HEK293 (cell line): ENCODE data around the gene SNX6.

ENCODE experiments used
- CTCF ChIA-PET: fragments of 350-600 bp; formaldehyde crosslinking; extraction: SDS; loops from one replicate; lab custom pipeline; 2021; ENCODE audit warnings: antibody characterized with exemption; lab: Yijun Ruan, JAX
- POLR2A ChIA-PET: fragments of 300-600 bp; formaldehyde crosslinking; extraction: SDS; loops from one replicate; lab custom pipeline; 2020; ENCODE audit warnings: antibody characterized with exemption, inconsistent platforms; lab: Yijun Ruan, JAX
- H3K27ac ChIP-seq: fragments of 200-500 bp; sonication (Bioruptor generic); 2 replicates; pipeline ENCODE4 v1.5.1; 2014; ENCODE audit warnings: low read depth, low read length, control low read depth, inconsistent platforms; ENCODE audit errors: extremely low read depth
- H3K36me3 ChIP-seq, 2 experiments: fragments of 200-500 bp in 1 of 2; sonication (Bioruptor generic) in 1 of 2; 1 replicate in 1 of 2; 2 replicates in 1 of 2; pipeline ENCODE4 v1.5.1; 2014 to 2017; ENCODE audit warnings: inconsistent platforms in 2 of 2, low read length in 2 of 2; ENCODE audit not compliant: control insufficient read depth in 2 of 2, insufficient read depth in 1 of 2
- H3K4me1 ChIP-seq: fragments of 200-500 bp; sonication (Bioruptor generic); 2 replicates; pipeline ENCODE4 v1.5.1; 2014; ENCODE audit warnings: mild to moderate bottlenecking, low read length, inconsistent platforms; ENCODE audit not compliant: control insufficient read depth, insufficient read depth
- H3K4me3 ChIP-seq: 2 replicates; pipeline ENCODE4 v1.5.1; 2011; ENCODE audit warnings: low read depth, mild to moderate bottlenecking, control low read depth, low read length, moderate library complexity
- H3K9me3 ChIP-seq: fragments of 200-500 bp; sonication (Bioruptor generic); 2 replicates; pipeline ENCODE4 v1.5.1; 2014; ENCODE audit warnings: low read depth, low read length, inconsistent platforms; ENCODE audit not compliant: control insufficient read depth, insufficient read depth
- GLI4 ChIP-seq: fragments of 450-650 bp; formaldehyde crosslinking; IDR thresholded peaks from 2 replicates; pipeline ENCODE4 v1.5.1; 2016; ENCODE audit warnings: missing biosample characterization, missing genetic modification characterization
- GLIS1 ChIP-seq: fragments of 450-650 bp; formaldehyde crosslinking; IDR thresholded peaks from 2 replicates; pipeline ENCODE4 v1.5.1; 2016; ENCODE audit warnings: missing biosample characterization, missing genetic modification characterization
- KLF9 ChIP-seq: fragments of 450-650 bp; formaldehyde crosslinking; IDR thresholded peaks from 2 replicates; pipeline ENCODE4 v1.5.1; 2016; ENCODE audit warnings: missing biosample characterization, missing genetic modification characterization, low read depth
- OSR2 ChIP-seq: fragments of 450-650 bp; formaldehyde crosslinking; IDR thresholded peaks from 2 replicates; pipeline ENCODE4 v1.5.1; 2016; ENCODE audit warnings: missing biosample characterization, missing genetic modification characterization
- WT1 ChIP-seq: fragments of 450-650 bp; formaldehyde crosslinking; IDR thresholded peaks from 2 replicates; pipeline ENCODE4 v1.5.1; 2016; ENCODE audit warnings: missing biosample characterization, missing genetic modification characterization
- ZBTB8A ChIP-seq: fragments of 450-650 bp; formaldehyde crosslinking; IDR thresholded peaks from 2 replicates; pipeline ENCODE4 v1.5.1; 2016; ENCODE audit warnings: missing biosample characterization, missing genetic modification characterization
- ZEB2 ChIP-seq: fragments of 450-650 bp; formaldehyde crosslinking; IDR thresholded peaks from 2 replicates; pipeline ENCODE4 v1.5.1; 2016; ENCODE audit warnings: missing biosample characterization, missing genetic modification characterization
- ZIC2 ChIP-seq: fragments of 450-650 bp; formaldehyde crosslinking; IDR thresholded peaks from 2 replicates; pipeline ENCODE4 v1.5.1; 2016; ENCODE audit warnings: missing biosample characterization, missing genetic modification characterization
- ZNF10 ChIP-seq: fragments of 450-650 bp; formaldehyde crosslinking; IDR thresholded peaks from 2 replicates; pipeline ENCODE4 v1.5.1; 2017; ENCODE audit warnings: missing biosample characterization, missing genetic modification characterization
- ZNF114 ChIP-seq: fragments of 450-650 bp; formaldehyde crosslinking; IDR thresholded peaks from 2 replicates; pipeline ENCODE4 v1.5.0; 2017; ENCODE audit warnings: missing biosample characterization, missing genetic modification characterization
- ZNF175 ChIP-seq: fragments of 450-650 bp; formaldehyde crosslinking; IDR thresholded peaks from 2 replicates; pipeline ENCODE4 v1.5.1; 2016; ENCODE audit warnings: missing biosample characterization, missing genetic modification characterization
- ZNF184 ChIP-seq: fragments of 450-650 bp; IDR thresholded peaks from 2 replicates; pipeline ENCODE4 v1.5.1; 2018; ENCODE audit warnings: missing biosample characterization, mild to moderate bottlenecking, missing genetic modification characterization
- ZNF19 ChIP-seq: fragments of 450-650 bp; formaldehyde crosslinking; IDR thresholded peaks from 2 replicates; pipeline ENCODE4; 2016; ENCODE audit warnings: missing biosample characterization, missing genetic modification characterization, low read depth
- ZNF2 ChIP-seq: fragments of 450-650 bp; formaldehyde crosslinking; IDR thresholded peaks from 2 replicates; pipeline ENCODE4 v1.5.1; 2016; ENCODE audit warnings: missing biosample characterization, missing genetic modification characterization
- ZNF341 ChIP-seq: fragments of 450-650 bp; formaldehyde crosslinking; IDR thresholded peaks from 2 replicates; pipeline ENCODE4; 2016; ENCODE audit warnings: low read depth, missing biosample characterization, missing genetic modification characterization
- ZNF473 ChIP-seq: fragments of 450-650 bp; formaldehyde crosslinking; IDR thresholded peaks from 2 replicates; pipeline ENCODE4 v1.5.1; 2017; ENCODE audit warnings: missing biosample characterization, missing genetic modification characterization
- ZNF626 ChIP-seq: fragments of 450-650 bp; sonication (Bioruptor Pico); formaldehyde crosslinking; IDR thresholded peaks from 2 replicates; pipeline ENCODE4 v1.5.1; 2018; ENCODE audit warnings: missing biosample characterization, missing genetic modification characterization, inconsistent platforms
- ZNF629 ChIP-seq: fragments of 450-650 bp; formaldehyde crosslinking; IDR thresholded peaks from 2 replicates; pipeline ENCODE4 v1.5.1; 2017; ENCODE audit warnings: missing biosample characterization, missing genetic modification characterization
- ZNF654 ChIP-seq: fragments of 450-650 bp; formaldehyde crosslinking; IDR thresholded peaks from 2 replicates; pipeline ENCODE4 v1.5.1; 2016; ENCODE audit warnings: low read depth, missing biosample characterization, missing genetic modification characterization
- ZNF701 ChIP-seq: fragments of 450-650 bp; formaldehyde crosslinking; IDR thresholded peaks from 2 replicates; pipeline ENCODE4 v1.5.1; 2016; ENCODE audit warnings: missing biosample characterization, missing genetic modification characterization
- ZNF776 ChIP-seq: fragments of 450-650 bp; formaldehyde crosslinking; IDR thresholded peaks from 2 replicates; pipeline ENCODE4 v1.5.0; 2017; ENCODE audit warnings: missing biosample characterization, missing genetic modification characterization, borderline replicate concordance
- ZNF830 ChIP-seq: fragments of 450-650 bp; IDR thresholded peaks from 2 replicates; pipeline ENCODE4 v1.5.0; 2018; ENCODE audit warnings: missing biosample characterization, missing genetic modification characterization, low read depth, mild to moderate bottlenecking, moderate library complexity
- TF ChIP-seq, protein P1 (sequence below): fragments of 450-650 bp; formaldehyde crosslinking; IDR thresholded peaks from 2 replicates; pipeline ENCODE4 v1.5.1; 2017; ENCODE audit warnings: missing biosample characterization, missing genetic modification characterization
- TF ChIP-seq, protein P2 (sequence below): fragments of 450-650 bp; formaldehyde crosslinking; IDR thresholded peaks from 2 replicates; pipeline ENCODE4 v1.5.1; 2016; ENCODE audit warnings: missing biosample characterization, missing genetic modification characterization
- TF ChIP-seq, protein P3 (sequence below): fragments of 450-650 bp; formaldehyde crosslinking; conservative IDR thresholded peaks from 2 replicates; pipeline ENCODE4 v1.5.1; 2016; ENCODE audit warnings: low read depth, missing biosample characterization, missing genetic modification characterization

Gene SNX6

DNA sequence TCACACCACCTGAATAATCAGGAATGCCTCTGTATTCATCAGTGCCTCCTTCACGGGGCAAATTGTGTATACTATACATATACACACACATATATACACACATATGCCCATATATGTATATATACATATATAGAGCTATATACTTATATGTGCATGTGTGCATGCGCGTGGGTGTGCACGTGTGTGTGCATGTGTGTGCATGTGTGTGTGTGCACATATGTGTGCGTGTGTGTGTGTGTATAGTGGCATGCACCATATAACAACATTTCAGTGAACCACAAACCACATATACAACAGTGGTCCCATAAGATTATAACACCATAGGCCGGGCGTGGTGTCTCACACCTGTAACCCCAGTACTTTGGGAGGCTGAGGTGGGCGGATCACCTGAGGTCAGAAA is 48.8 kb upstream of the SNX6 start:
- Histone ChIP-seq H3K27ac (no peak overlapping the region), H3K9me3 (no peaks in the 10 kb centered on the region), H3K4me1 (peaks cover 11% of the 10 kb centered on the region; the same call in 1 of the 2 replicates), H3K36me3 (no peaks in the 10 kb centered on the region), H3K4me3 (no peak overlapping the region)
- ChIA-PET CTCF (no interaction called here), POLR2A (no interaction called here)
- TF ChIP-seq, protein P1, sequence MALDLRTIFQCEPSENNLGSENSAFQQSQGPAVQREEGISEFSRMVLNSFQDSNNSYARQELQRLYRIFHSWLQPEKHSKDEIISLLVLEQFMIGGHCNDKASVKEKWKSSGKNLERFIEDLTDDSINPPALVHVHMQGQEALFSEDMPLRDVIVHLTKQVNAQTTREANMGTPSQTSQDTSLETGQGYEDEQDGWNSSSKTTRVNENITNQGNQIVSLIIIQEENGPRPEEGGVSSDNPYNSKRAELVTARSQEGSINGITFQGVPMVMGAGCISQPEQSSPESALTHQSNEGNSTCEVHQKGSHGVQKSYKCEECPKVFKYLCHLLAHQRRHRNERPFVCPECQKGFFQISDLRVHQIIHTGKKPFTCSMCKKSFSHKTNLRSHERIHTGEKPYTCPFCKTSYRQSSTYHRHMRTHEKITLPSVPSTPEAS (tag by site-specific recombination), result peak; percentile 85
- no peak for TF ChIP-seq ZEB2 (tag by site-specific recombination)

DNA sequence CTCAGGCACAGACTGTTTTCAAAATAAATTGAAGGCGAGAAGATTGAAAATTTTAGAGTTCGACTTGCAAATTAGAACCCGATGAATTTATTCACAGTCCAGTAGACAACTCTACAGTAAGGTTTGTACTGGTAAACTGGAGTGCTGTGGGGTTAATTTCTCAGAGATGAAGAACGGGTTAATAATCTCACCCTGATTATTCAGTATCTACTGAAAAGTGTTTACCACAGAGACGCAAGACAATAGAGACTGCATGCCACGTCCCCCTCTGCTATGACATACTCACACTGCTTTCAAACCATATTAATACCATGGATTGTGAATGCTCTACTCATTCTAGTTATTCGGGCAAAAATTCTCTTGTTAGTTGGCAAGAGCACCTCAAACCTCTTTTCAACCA is 48.4 kb upstream of the SNX6 start:
- Histone ChIP-seq H3K36me3 (no peaks in the 10 kb centered on the region), H3K4me3 (no peak overlapping the region), H3K4me1 (peaks cover 11% of the 10 kb centered on the region; the same call in 1 of the 2 replicates), H3K9me3 (no peaks in the 10 kb centered on the region), H3K27ac (no peak overlapping the region)
- TF ChIP-seq ZNF184, result no peak
- TF ChIP-seq, protein P2, sequence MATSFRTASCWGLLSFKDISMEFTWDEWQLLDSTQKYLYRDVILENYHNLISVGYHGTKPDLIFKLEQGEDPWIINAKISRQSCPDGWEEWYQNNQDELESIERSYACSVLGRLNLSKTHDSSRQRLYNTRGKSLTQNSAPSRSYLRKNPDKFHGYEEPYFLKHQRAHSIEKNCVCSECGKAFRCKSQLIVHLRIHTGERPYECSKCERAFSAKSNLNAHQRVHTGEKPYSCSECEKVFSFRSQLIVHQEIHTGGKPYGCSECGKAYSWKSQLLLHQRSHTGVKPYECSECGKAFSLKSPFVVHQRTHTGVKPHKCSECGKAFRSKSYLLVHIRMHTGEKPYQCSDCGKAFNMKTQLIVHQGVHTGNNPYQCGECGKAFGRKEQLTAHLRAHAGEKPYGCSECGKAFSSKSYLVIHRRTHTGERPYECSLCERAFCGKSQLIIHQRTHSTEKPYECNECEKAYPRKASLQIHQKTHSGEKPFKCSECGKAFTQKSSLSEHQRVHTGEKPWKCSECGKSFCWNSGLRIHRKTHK, result no peak
- TF ChIP-seq GLIS1, result no peak
- no peak for TF ChIP-seq ZBTB8A
- TF ChIP-seq ZNF830 (tag by site-specific recombination), result no peak
- TF ChIP-seq KLF9 (tag by site-specific recombination), result no peak
- TF ChIP-seq, protein P3, sequence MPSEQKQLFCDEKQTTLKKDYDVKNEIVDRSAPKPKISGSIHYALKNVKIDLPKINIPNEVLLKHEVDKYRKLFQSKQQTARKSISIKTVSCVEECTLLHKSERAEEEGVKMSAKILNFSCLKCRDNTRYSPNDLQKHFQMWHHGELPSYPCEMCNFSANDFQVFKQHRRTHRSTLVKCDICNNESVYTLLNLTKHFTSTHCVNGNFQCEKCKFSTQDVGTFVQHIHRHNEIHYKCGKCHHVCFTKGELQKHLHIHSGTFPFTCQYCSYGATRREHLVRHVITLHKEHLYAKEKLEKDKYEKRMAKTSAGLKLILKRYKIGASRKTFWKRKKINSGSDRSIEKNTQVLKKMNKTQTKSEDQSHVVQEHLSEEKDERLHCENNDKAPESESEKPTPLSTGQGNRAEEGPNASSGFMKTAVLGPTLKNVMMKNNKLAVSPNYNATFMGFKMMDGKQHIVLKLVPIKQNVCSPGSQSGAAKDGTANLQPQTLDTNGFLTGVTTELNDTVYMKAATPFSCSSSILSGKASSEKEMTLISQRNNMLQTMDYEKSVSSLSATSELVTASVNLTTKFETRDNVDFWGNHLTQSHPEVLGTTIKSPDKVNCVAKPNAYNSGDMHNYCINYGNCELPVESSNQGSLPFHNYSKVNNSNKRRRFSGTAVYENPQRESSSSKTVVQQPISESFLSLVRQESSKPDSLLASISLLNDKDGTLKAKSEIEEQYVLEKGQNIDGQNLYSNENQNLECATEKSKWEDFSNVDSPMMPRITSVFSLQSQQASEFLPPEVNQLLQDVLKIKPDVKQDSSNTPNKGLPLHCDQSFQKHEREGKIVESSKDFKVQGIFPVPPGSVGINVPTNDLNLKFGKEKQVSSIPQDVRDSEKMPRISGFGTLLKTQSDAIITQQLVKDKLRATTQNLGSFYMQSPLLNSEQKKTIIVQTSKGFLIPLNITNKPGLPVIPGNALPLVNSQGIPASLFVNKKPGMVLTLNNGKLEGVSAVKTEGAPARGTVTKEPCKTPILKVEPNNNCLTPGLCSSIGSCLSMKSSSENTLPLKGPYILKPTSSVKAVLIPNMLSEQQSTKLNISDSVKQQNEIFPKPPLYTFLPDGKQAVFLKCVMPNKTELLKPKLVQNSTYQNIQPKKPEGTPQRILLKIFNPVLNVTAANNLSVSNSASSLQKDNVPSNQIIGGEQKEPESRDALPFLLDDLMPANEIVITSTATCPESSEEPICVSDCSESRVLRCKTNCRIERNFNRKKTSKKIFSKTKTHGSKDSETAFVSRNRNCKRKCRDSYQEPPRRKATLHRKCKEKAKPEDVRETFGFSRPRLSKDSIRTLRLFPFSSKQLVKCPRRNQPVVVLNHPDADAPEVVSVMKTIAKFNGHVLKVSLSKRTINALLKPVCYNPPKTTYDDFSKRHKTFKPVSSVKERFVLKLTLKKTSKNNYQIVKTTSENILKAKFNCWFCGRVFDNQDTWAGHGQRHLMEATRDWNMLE (tag by site-specific recombination), result no peak
- TF ChIP-seq ZNF10 (tag by site-specific recombination), result no peak
- no peak for TF ChIP-seq WT1 (tag by site-specific recombination)
- CTCF ChIA-PET, result no interaction called here
- POLR2A ChIA-PET, result interaction anchor here (0.6 to 1.0 kb wide), 2 partner anchors 23 to 845 kb away, joined by 3 to 5 read pairs; no protein-coding TSS in a partner anchor

DNA sequence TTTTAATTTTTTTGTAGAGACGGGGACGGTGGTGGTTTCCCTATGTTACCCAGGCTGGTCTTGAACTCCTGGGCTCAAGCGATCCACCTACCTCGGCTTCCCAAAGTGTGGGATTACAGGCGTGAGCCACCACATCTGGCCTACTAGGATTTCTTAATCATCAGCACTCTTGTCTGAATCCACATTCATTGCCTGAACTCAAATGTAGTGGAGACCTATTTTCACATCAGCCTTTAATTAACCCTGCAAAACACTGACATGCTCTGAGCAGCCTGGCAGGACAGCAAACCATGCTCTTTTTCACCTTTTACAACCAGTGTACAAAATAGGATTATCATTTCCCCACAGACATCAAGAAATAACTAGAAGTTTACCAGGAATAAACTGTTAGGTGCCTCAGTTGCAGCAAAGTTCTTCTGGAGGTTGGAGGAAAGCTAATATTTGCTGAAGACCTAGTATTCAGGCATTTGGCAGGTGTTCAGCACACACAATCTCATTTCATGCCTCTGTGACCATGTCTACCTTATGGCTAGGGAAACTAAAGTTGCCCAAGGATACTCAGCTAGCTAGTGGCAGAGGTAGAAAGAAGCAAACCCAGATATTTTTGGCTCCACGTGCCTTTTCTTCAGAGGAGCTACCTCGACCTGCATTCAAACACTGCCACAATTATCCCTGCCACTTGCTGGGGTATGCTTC is 46.7 kb upstream of the SNX6 start:
- CTCF ChIA-PET, result interaction anchor here (1.4 to 1.5 kb wide), 2 partner anchors 43 to 46 kb away, joined by 4 to 5 read pairs; no protein-coding TSS in a partner anchor
- 0 out of 2 replicates have a peak overlapping the region, but pooled peaks have one; percentile 16 for H3K27ac ChIP-seq

More for the DNA sequence above, 46.7 kb upstream of the SNX6 start:
- POLR2A ChIA-PET, result interaction anchor here (1.2 kb wide), 1 partner anchor 38 kb away, joined by 3 read pairs; the partner anchor contains the start of gene CFL2
- Histone ChIP-seq H3K36me3 (no peaks in the 10 kb centered on the region), H3K9me3 (no peaks in the 10 kb centered on the region), H3K4me1 (peaks cover 11% of the 10 kb centered on the region; the same call in 1 of the 2 replicates), H3K4me3 (no peak overlapping the region)
- TF ChIP-seq ZNF19 (tag by site-specific recombination), result no peak
- no peak for TF ChIP-seq ZNF184
- TF ChIP-seq ZNF2 (tag by site-specific recombination), result no peak
- no peak for TF ChIP-seq ZNF175
- no peak for TF ChIP-seq ZIC2 (tag by site-specific recombination)
- TF ChIP-seq ZNF473 (tag by site-specific recombination), result no peak
- TF ChIP-seq GLI4 (tag by site-specific recombination), result no peak
- TF ChIP-seq ZNF654 (tag by site-specific recombination), result no peak
- no peak for TF ChIP-seq ZNF626 (tag by site-specific recombination)
- no peak for TF ChIP-seq ZNF629 (tag by site-specific recombination)
- TF ChIP-seq OSR2 (tag by site-specific recombination), result no peak
- no peak for TF ChIP-seq ZNF341 (tag by site-specific recombination)
- no peak for TF ChIP-seq ZNF776 (tag by site-specific recombination)
- TF ChIP-seq ZNF701 (tag by site-specific recombination), result no peak
- TF ChIP-seq ZNF114 (tag by site-specific recombination), result no peak
